ENCODE measurements around the gene PRR35.

The PRR35 gene

DNA sequence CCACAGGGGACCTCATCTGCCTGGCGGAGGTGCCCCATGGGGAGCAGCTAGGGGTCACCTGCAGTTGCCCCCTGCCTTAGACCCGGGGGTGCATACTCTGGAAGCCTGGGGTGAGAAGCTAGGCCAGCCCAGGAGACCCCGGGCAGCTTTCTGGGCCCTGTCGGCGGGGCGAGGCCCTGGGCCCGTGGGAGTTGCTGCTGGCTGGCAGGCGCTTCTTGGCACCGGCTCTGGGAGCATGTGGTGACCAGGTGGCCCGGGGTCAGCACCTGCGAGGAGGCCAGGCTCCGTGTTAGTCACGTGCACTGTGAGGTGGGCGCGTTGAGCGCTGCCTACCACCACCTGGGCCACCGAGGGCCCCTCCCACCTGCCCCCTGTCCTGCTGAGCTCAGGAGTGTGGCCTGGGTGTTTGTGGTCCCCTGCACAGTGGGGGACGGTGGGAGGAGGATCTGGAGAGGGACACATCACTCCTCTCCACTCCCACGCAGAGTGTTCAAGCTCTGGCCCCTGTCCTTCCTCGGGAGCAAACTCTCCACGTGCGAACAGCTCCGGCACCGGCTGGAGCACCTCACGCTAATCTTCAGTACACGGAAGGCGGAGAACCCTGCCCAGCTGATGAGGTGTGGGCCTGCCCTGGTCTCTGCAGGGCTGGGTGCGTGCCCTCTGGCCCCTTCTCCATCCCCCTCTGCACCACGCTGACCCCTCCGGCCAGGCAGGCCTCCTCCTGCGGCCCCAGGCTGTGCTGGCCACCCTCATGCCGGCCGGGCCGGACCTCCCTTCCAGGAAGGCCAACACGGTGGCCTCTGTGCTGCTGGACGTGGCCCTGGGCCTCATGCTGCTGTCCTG is 15.4 kb downstream of the PRR35 start:
- TF ChIP-seq, protein P1, sequence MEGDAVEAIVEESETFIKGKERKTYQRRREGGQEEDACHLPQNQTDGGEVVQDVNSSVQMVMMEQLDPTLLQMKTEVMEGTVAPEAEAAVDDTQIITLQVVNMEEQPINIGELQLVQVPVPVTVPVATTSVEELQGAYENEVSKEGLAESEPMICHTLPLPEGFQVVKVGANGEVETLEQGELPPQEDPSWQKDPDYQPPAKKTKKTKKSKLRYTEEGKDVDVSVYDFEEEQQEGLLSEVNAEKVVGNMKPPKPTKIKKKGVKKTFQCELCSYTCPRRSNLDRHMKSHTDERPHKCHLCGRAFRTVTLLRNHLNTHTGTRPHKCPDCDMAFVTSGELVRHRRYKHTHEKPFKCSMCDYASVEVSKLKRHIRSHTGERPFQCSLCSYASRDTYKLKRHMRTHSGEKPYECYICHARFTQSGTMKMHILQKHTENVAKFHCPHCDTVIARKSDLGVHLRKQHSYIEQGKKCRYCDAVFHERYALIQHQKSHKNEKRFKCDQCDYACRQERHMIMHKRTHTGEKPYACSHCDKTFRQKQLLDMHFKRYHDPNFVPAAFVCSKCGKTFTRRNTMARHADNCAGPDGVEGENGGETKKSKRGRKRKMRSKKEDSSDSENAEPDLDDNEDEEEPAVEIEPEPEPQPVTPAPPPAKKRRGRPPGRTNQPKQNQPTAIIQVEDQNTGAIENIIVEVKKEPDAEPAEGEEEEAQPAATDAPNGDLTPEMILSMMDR (conservative IDR thresholded peaks at IDR 0.05; ENCODE audit: low read depth, low read length), result no peak
- no peak overlapping the region for H3K4me3 ChIP-seq (ENCODE audit: low read depth, low read length)
- DNase-seq (ENCODE audit: low read depth), result no peak

- no peak overlapping the region for H3K4me3 ChIP-seq (ENCODE audit: low read depth, low read length)
- DNase-seq (ENCODE audit: low read depth), result no peak
- TF ChIP-seq, protein P1 (conservative IDR thresholded peaks at IDR 0.05; ENCODE audit: low read depth, low read length), result no peak
These were observed 16.1 kb downstream of the PRR35 start for GRCh38 chr16:576197-576822.

GRCh38 chr16:576823-577201 is 16.6 kb downstream of the PRR35 start:
- TF ChIP-seq, protein P1 (conservative IDR thresholded peaks at IDR 0.05; ENCODE audit: low read depth, low read length), result peak; percentile 28
- no peak for DNase-seq (ENCODE audit: low read depth)
- no peak overlapping the region for H3K4me3 ChIP-seq (ENCODE audit: low read depth, low read length)

GRCh38 chr16:577796-578195 is 17.6 kb downstream of the PRR35 start:
- TF ChIP-seq, protein P1 (conservative IDR thresholded peaks at IDR 0.05; ENCODE audit: low read depth, low read length), result no peak
- no peak overlapping the region for H3K4me3 ChIP-seq (ENCODE audit: low read depth, low read length)
- DNase-seq (ENCODE audit: low read depth), result no peak

DNA sequence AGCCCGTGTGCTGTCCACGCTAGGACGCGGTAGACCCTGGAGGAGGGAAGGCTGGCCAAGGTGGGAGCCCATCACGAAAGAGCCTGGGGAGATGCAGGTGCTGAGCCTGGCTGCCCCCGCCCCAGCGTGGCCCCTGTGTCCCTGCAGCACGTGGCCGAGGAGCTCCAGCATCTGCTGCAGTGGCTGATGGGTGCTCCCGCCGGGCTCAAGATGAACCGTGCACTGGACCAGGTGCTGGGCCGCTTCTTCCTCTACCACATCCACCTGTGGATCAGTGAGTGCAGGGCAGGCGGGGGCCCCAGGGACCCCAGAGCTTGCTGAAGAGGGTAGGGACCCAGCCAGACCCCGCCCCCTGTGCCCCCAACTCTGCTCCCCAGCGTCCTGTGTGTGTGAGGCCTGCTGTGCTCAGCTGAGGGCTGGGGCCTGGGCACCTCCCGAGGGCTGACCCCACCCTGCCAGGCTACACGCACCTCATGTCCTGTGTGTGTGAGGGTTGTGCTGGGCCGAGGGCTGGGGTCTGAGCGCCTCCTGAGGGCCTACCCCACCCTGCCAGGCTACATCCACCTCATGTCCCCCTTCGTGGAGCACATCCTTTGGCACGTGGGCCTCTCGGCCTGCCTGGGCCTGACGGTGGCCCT is 18.2 kb downstream of the PRR35 start:
- TF ChIP-seq, protein P1 (conservative IDR thresholded peaks at IDR 0.05; ENCODE audit: low read depth, low read length), result no peak
- no peak for DNase-seq (ENCODE audit: low read depth)
- H3K4me3 ChIP-seq (ENCODE audit: low read depth, low read length), result no peak overlapping the region

DNA sequence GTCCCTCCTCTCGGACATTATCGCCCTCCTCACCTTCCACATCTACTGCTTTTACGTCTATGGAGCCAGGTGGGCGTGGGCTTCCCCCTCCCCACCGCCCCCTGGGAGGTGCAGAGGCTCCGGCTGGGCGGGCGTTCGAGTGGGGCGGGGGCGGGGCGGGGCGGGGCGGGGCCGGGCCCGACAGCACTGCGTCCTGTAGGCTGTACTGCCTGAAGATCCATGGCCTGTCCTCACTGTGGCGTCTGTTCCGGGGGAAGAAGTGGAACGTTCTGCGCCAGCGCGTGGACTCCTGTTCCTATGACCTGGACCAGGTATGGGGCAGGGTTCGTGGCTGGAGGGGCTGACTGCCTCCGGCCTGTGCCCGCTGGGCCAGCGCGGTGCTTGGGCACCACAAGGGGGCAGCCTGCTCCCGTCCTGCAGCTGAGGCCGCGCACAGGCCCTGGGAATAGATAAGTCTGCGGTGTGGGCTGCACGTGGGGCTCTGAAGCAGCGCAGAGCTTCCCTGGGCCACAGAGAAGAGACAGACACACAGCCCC is 18.7 kb downstream of the PRR35 start:
- H3K4me3 ChIP-seq (ENCODE audit: low read depth, low read length), result peak overlapping the region; percentile 25
- TF ChIP-seq, protein P1 (conservative IDR thresholded peaks at IDR 0.05; ENCODE audit: low read depth, low read length), result peak; percentile 85
- DNase-seq (ENCODE audit: low read depth), result peak; percentile 85
